Mucosa of descending colon (tissue), 3 donors: ENCODE measurements around the gene EFNA1. TPM values are rescaled to one million over a fixed set of nuclear protein-coding genes. Genes with fewer than 3 reads are reported as not detected.
A peak's percentile ranks its signal among the peaks of the same experiment; 100 is the strongest.

Experiments used
- ATAC-seq: fragments of 200-7000 bp; cut with Tn5 transposase; one replicate; pipeline ENCODE4 v1.9.1; 2020; ENCODE audit warnings: mild to moderate bottlenecking, moderate library complexity
- DNase-seq, 3 donors: peaks; one replicate each; pipeline ENCODE4 v3.0.0-alpha.2; 2020
- H3K36me3 ChIP-seq: fragments of 200-600 bp; one replicate; pipeline ENCODE4 v1.8.0; 2021; ENCODE audit warnings: low read depth, mild to moderate bottlenecking
- H3K4me1 ChIP-seq: fragments of 200-600 bp; one replicate; pipeline ENCODE4 v1.8.0; 2021; ENCODE audit warnings: low read depth, mild to moderate bottlenecking
- H3K4me3 ChIP-seq: fragments of 200-600 bp; one replicate; pipeline ENCODE4 v1.8.0; 2021; ENCODE audit warnings: mild to moderate bottlenecking
- H3K9me3 ChIP-seq: fragments of 200-600 bp; one replicate; pipeline ENCODE4 v1.8.0; 2021; ENCODE audit warnings: mild to moderate bottlenecking
- intact Hi-C, 2 donors: fragments of 100-400 bp; cut with DNase I in 1 of 2; cut with micrococcal nuclease in 1 of 2; formaldehyde crosslinking; loops; one replicate each; pipeline versions ENCODE4 v1.11.0 to v1.11.1; 2022; cut with DNase I, micrococcal nuclease
- total RNA-seq, 3 donors: library from RNA; stranded (reverse); fragmentation: NEBNext Ultra II Directional in 2 of 3; extraction: Animal tissue kit (Norgen Biotek cat#: 25700) in 2 of 3; gene quantifications; one replicate each; pipeline versions ENCODE4 v1.2.1 to v1.2.4, GENCODE V29; 2021 to 2023
- TF ChIP-seq, protein P1 (sequence below): fragments of 200-600 bp; IDR thresholded peaks from one replicate; pipeline ENCODE4 v1.8.0; 2022; ENCODE audit warnings: antibody characterized with exemption, mild to moderate bottlenecking
- donor health status: DM: no; HTN: no; CAD: no; lungs with moderate emphysema.
- donor health status: DM: no; HTN: no; CAD: no.
- donor health status: DM: no; HTN: yes; CAD: no.

EFNA1 gene
- total RNA-seq, 3 donors from 2014 or later: 46.3 to 198 (median 110) TPM

DNA sequence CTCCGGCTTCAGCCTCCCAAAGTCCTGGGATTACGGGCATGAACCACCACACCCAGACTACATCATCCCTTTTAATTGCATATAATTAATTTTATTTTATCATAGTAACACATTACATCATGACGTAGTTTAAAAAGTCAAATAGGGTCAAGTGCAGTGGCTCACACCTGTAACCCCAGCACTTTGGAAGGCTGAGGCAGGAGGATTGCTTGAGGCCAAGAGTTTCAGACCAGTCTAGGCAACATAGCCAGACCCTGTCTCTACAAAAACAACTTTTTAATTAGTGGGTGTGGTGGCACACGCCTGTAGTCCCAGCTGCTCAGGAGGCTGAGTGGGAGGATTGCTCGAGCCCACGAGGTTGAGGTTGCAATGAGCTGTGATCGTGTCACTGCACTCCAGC is 28.3 kb upstream of the EFNA1 start:
- peaks cover 13% of the 10 kb centered on the region for H3K4me1 ChIP-seq
- intact Hi-C loops: no loop called here
- no peaks in the 10 kb centered on the region for H3K9me3 ChIP-seq
- no peaks in the 10 kb centered on the region for H3K36me3 ChIP-seq
- peak; percentile 62 for ATAC-seq
- no peak for DNase-seq
- no peak overlapping the region for H3K4me3 ChIP-seq
- TF ChIP-seq, protein P1, sequence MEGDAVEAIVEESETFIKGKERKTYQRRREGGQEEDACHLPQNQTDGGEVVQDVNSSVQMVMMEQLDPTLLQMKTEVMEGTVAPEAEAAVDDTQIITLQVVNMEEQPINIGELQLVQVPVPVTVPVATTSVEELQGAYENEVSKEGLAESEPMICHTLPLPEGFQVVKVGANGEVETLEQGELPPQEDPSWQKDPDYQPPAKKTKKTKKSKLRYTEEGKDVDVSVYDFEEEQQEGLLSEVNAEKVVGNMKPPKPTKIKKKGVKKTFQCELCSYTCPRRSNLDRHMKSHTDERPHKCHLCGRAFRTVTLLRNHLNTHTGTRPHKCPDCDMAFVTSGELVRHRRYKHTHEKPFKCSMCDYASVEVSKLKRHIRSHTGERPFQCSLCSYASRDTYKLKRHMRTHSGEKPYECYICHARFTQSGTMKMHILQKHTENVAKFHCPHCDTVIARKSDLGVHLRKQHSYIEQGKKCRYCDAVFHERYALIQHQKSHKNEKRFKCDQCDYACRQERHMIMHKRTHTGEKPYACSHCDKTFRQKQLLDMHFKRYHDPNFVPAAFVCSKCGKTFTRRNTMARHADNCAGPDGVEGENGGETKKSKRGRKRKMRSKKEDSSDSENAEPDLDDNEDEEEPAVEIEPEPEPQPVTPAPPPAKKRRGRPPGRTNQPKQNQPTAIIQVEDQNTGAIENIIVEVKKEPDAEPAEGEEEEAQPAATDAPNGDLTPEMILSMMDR: no peak

DNA sequence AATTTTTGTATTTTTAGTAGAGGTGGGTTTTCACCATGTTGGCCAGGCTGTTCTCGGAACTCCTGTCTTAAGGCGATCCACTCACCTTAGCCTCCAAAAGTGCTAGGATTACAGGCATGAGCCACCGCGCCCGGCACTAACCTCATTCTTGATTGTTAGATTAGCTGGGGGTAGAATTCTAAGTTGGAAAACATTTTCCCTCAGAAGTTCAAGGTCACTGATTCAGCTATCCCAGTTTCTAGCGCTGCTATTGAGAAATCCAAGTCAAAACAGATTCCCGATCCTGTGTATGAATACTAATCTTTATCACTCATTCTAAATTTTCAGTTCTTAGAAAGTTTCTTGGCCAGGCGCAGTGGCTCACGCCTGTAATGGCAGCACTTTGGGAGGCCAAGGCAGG is 24.4 kb upstream of the EFNA1 start:
- no peaks in the 10 kb centered on the region for H3K36me3 ChIP-seq
- TF ChIP-seq, protein P1: no peak
- intact Hi-C loops: no loop called here

GRCh38 chr1:155104605-155105534 is 22.8 kb upstream of the EFNA1 start:
- peaks cover 10% of the 10 kb centered on the region for H3K4me1 ChIP-seq
- intact Hi-C loops: no loop called here
- TF ChIP-seq, protein P1: no peak
- no peaks in the 10 kb centered on the region for H3K36me3 ChIP-seq
- no peaks in the 10 kb centered on the region for H3K9me3 ChIP-seq
- ATAC-seq: peak; percentile 8
- no peak overlapping the region for H3K4me3 ChIP-seq
- no peak for DNase-seq

More for the DNA sequence above, 24.4 kb upstream of the EFNA1 start:
- ATAC-seq: no peak
- Histone ChIP-seq H3K9me3 (no peaks in the 10 kb centered on the region), H3K4me3 (no peak overlapping the region), H3K4me1 (peaks cover 10% of the 10 kb centered on the region)
- DNase-seq: peak in 1 of 3 donors; percentile 18

DNA sequence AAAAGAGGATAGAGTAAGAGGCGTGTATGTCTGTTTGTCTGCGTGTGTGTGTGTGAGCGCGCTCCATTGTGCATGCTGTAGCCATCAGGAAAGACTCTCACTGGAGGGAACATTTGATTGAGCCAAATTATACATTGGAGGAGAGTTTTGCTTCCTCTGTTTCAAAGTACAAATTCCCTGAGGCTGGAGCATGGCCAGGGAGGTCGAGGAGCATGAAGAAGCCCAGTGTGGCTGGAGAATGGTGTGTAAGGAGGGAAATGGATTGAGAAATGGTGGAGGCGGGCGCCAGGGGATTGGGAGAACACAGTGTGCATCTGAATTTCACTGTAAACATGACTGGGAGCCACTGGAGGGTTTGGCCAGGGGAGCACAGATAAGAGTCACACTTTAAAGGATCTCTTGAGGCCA is 22.1 kb upstream of the EFNA1 start:
- intact Hi-C loops: no loop called here
- TF ChIP-seq, protein P1: no peak
- no peaks in the 10 kb centered on the region for H3K9me3 ChIP-seq
- DNase-seq (peak in 2 of 3 donors; percentile 55 to 59), ATAC-seq (peak; percentile 64)
- no peaks in the 10 kb centered on the region for H3K36me3 ChIP-seq
- H3K4me1 ChIP-seq: peaks cover 10% of the 10 kb centered on the region
- no peak overlapping the region for H3K4me3 ChIP-seq

DNA sequence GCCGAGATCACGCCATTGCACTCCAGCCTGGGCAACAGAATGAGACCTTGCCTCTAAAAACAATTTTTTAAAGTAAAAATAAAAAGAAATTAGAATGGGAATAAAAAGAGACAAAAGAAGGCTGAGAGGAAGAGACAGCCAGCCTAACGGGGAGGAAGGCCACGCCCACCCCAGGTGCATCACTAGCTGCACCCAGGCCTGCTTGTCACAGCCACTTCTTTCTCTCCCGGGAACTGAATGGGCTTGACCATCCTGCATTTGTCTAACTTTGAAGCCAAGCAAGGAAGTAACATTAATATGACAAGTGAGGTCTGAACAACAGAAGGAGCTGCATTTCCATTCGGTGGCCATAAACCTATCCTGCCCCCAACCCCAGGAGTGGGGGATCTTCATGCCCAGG is 20.8 kb upstream of the EFNA1 start:
- no peak for ATAC-seq
- peaks cover 9% of the 10 kb centered on the region for H3K4me1 ChIP-seq
- DNase-seq: peak in 1 of 3 donors; percentile 21
- intact Hi-C loops: no loop called here
- no peaks in the 10 kb centered on the region for H3K36me3 ChIP-seq
- no peaks in the 10 kb centered on the region for H3K9me3 ChIP-seq
- H3K4me3 ChIP-seq: no peak overlapping the region
- TF ChIP-seq, protein P1: no peak
